GM08714 (cell line): ENCODE data around the gene P4HB.

Experiments used
- H3K4me3 ChIP-seq: fragments of 200-500 bp; sonication (Bioruptor generic); 2 replicates; pipeline ENCODE4 v1.5.1; 2014; ENCODE audit warnings: mild to moderate bottlenecking, low read length, inconsistent platforms
- ZNF274 ChIP-seq: IDR thresholded peaks from 2 replicates; pipeline ENCODE4 v1.6.1; 2012; ENCODE audit warnings: mild to moderate bottlenecking, low read depth, low read length

Gene P4HB

DNA sequence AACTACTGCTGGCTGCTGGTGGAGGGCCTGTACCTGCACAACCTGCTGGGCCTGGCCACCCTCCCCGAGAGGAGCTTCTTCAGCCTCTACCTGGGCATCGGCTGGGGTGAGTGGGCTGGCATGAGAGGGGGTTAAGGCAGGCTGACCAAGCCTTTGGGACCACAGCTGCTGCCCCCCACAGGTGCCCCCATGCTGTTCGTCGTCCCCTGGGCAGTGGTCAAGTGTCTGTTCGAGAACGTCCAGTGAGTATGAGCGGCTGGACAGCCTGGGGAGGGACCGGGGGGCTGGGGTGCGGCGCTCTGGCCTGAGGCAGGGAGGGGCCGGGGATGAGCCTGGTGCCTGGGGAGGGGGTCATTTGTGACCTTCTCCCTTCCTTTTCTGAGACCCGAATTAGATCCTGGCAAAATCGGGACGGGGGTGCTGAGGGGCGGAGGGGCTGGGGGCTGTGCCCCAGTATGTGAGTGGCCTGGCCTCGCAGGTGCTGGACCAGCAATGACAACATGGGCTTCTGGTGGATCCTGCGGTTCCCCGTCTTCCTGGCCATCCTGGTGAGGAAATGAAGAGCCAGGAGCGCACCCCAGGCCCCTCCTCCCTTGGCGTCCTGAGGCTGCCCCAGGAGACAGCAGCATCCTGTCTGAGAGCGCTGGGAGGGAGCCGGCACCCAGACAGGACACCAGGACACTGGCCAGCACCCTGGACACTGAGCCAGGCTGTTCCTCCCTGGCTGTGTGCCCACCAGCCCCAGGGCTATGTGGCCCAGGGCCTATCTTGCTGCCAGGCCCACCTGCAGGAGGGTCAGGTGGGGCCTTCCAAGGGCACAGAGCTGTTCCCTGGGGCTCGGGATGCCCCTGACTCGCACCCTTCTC, 48.4 kb downstream of the P4HB start:
- H3K4me3 ChIP-seq: no peak overlapping the region
- TF ChIP-seq ZNF274: no peak

DNA sequence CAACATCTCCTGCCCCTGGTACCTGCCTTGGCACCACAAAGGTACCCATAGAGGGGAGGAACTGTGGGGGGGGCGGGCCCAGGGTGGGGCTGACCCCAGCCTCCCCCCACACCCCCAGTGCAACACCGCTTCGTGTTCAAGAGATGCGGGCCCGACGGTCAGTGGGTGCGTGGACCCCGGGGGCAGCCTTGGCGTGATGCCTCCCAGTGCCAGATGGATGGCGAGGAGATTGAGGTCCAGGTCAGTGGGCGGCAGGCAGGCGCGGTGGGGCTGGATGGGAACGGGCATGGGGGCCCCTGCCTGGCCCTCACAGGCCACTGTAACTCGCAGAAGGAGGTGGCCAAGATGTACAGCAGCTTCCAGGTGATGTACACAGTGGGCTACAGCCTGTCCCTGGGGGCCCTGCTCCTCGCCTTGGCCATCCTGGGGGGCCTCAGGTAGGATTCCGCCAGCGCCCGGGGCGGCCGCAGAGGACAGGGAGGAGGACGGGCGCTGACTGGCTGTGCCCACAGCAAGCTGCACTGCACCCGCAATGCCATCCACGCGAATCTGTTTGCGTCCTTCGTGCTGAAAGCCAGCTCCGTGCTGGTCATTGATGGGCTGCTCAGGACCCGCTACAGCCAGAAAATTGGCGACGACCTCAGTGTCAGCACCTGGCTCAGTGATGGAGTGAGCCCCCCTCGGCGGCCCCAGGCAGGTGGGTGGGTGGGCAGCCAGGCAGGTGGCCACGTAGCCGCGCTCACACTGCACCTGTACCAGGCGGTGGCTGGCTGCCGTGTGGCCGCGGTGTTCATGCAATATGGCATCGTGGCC, 49.2 kb downstream of the P4HB start:
- no peak overlapping the region for H3K4me3 ChIP-seq
- TF ChIP-seq ZNF274: no peak

DNA sequence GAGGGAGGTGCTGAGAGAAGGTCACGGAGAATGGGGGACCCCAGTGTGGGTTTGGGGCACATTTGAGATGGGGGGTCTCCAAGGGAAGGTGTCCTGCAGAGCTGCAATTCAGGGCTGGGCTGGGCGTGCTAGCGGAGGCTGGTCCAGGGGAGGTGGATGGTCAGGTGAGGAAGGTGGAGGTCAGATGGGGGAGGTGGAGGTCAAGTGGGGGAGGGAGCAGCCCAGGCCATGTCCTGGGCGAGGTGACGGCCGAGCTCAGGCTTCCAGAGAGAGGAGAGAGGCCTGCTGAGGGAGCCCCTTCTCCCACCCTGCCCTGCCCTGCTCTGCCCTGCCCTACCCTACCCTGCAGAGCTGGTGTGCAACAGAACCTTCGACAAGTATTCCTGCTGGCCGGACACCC, 49.9 kb downstream of the P4HB start:
- TF ChIP-seq ZNF274: no peak
- no peak overlapping the region for H3K4me3 ChIP-seq

DNA sequence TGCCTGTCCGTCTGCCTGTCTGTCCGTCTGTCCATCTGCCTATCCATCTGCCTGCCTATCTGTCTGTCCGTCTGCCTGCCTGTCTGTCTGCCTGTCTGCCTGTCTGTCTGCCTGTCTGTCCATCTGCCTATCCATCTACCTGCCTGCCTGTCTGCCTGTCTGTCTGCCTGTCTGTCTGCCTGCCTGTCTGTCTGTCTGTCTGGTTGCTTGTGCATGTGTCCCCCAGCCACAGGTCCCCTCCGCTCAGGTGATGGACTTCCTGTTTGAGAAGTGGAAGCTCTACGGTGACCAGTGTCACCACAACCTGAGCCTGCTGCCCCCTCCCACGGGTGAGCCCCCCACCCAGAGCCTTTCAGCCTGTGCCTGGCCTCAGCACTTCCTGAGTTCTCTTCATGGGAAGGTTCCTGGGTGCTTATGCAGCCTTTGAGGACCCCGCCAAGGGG, 50.8 kb downstream of the P4HB start:
- no peak for TF ChIP-seq ZNF274

DNA sequence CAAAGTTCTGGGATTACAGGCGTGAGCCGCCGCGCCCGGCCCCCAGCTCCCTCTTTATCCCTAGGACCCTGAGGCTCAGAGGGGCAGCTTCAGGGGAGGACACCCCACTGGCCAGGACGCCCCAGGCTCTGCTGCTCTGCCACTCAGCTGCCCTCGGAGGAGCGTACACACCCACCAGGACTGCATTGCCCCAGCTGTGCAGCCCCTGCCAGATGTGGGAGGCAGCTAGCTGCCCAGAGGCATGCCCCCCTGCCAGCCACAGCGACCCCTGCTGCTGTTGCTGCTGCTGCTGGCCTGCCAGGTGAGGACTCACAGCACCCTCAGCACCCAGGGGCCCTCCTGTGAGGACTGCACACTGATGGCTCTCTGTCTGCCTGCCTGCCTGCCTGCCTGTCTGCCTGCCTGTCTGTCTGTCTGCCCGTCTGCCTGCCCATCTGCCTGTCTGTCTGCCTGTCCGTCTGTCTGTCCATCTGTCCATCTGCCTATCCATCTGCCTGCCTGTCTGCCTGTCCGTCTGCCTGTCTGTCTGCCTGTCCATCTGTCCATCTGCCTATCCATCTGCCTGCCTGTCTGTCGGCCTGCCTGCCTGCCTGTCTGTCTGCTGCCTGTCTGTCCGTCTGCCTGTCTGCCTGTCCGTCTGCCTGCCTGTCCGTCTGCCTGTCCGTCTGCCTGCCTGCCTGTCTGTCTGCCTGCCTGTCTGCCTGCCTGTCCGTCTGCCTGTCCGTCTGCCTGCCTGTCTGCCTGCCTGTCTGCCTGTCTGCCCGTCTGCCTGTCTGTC, 51.4 kb downstream of the P4HB start:
- no peak for TF ChIP-seq ZNF274
- no peak overlapping the region for H3K4me3 ChIP-seq

More for the DNA sequence above, 50.8 kb downstream of the P4HB start:
- no peak overlapping the region for H3K4me3 ChIP-seq

DNA sequence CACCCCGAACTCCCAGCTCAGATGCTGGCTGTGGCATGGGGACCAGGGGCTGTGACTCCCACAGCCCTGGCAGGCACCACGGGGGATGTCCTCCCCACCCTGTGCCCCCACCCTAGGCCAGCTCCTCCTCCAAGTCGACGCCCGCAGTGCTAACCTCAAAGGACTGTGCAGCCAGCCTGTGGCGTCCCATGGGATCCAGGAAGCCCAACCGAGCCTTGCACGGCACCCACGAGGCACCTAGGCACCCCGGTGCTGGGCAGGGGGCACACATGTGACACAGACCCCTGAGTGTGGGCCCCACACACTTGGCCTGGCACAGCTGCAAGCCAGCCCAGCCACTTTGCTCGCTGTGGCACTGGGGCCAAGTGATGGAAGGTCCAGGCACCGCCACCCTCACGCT, 52.5 kb downstream of the P4HB start:
- TF ChIP-seq ZNF274: no peak
- no peak overlapping the region for H3K4me3 ChIP-seq

DNA sequence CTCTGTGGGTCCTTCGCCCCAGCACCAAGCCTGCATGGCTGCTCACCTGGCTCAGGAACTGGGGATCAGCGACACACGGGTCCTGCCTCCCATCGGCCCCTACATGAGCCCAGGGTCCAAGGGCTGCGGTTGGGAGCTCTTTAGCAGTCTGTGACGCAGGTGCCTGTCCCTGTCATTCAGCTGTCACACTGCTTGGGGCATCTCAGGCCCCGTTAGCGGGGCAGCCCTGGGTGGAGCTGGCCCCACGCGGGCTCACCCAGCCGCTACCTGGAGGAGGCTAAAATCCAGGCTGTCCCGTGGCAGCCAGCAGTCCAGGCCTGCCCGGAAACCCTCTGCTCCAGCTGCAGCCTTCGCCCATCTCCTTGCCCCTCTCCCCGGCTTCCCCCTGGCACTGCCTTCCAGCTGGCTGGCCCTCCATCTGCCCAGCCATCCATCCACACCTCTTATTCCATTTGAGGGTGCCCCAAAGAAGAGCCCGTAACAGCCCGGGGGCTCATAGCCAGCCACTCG, 53.1 kb downstream of the P4HB start:
- no peak overlapping the region for H3K4me3 ChIP-seq
- TF ChIP-seq ZNF274: no peak

DNA sequence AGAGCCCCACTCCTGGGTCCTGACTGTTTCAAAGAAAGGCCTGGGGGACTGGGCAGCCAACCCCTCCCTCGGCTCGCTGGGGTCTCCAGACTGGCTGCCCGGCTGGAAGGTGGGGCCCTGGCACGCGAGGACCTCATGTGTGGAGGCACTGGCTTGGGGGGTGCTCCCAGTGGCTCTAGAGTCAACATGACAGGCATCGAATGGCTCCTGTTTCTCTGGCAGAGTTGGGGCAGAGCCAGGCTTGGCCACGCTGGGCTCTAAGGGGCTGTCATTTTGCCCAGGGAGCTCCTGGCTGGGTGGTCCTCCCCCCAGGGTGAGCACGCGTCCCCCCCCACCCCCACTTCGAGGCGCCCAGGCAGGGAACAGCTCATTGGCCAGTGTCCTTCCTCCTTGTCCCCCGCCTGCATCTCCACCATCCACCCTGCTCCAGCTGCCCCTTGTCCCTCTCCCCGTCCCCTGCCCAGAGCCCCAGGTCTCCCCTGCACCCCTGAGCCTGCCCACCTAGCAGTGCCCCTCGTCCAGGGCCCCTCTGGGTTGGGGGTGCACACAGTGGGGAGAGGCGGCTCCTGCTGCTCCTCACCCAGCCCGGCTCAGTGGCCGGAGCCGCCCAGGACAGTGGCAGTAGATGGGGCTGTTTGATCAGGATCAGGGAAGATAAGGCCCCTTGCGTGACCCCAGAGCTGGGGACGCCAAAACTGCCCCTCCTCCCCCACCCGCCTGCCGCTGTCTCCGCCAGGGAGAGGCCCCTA, 53.7 kb downstream of the P4HB start:
- H3K4me3 ChIP-seq: no peak overlapping the region
- no peak for TF ChIP-seq ZNF274

DNA sequence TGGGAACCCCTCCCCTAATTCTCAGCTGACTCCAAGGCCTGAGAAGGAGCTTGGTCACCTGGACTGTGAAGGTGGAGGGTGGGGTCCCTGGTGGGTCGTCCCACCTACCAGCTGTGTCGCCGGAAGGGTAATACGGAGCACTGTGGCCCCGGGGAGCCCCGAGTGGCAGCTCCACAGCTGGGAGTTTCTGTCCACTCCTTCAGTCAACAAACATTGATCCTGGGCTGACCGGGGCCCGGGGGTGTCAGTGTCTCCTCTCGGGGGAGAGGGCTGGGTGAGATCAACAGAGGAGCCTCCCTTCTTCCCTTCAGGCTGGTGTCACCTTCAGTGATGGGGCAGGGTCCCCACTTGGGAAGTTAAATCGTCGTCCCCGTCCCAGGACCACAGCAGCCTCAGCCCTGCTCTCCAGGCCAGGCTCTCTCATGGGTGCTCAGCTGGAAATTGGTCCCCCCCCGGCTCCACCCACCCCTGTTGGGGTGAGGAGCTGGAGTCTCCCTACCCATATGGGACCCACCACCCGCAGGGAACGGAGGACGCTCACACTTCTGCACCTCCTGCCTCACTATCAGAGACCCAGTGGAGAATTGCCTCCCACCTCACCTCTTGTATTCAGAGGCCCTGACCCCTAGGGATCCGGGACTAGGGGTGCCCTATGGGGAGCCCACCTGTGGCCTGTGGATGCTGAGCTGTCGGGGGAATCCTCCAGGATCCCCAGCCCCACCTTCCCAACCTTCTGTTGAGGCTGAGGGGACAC, 54.5 kb downstream of the P4HB start:
- no peak overlapping the region for H3K4me3 ChIP-seq
- no peak for TF ChIP-seq ZNF274

DNA sequence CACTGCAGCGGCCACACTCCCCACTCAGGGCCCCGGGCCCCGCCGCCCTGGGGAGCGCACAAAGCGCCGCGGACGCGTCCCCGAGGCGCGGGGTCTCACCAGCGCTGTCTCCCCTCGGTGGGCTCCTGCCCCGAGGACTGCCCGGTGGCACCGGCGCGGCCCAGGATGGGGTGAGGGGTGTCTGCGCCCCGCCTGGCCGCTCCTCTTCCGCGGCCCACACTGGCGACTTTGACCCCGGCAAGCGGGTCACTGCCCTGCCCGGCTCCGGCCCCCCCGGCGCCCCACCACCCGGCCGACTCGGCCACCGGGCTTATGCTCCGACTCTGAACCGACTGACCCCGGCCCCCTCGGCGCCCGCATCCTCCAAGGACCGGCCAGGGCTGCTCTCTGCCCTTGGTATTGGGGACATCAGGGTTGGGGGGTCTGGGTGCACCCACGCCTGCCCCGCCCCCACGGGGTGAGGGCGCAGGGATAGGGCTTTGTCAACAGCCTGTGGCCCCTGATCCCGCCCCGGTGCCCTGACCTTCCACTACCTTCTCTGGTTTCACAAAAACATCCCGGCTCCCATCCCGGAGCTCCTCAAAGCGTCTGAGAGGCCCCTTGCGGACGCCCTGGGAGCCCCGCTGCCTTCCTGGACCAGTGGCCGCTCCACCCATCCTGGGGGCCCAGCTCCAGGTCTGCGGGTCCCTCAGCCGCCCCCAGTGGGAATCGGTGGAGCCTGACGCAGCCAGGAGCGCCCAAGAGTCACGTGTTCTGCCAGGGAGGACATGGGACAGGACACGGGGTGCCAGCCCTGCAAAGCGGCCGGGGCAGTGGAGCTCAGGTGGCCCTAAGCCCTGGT, 55.6 kb downstream of the P4HB start:
- no peak overlapping the region for H3K4me3 ChIP-seq
- TF ChIP-seq ZNF274: no peak

DNA sequence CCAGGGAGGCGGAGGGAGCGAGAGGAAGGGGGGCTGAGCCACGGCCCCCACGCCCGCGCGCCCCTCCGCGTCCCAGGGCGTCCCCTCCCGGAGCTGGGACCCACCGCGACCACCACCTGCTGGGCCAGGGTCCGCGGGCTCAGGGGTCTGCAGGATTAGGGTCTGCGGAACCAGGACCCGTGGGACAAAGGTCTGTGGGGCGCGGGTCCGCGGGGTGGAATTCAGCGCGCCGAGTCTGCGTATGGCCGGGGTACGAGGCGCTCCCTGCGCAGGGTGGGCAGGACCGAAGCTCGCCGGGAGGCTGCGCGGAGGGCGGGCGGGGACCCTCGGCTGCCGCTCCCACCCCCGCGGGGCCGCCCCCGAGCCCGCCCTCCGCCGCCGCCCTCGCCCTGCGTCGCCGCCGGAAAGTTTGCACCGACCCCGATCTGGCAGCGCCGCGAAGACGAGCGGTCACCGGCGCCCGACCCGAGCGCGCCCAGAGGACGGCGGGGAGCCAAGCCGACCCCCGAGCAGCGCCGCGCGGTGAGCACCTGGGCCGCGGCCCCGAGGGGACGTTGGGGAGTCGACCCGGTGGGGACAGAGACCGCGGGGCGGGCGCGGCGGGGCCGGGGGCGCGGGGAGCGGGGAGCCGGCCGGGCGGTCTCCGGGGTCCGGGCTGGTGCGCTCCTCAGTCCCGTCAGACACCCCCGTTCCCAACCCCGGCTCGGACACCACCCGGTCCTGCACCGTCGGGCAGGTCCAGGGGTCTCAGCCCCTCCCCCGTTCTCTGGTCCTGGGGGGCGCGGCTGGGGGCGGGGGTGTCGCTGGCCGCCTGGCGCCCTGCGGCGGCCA, 56.4 kb downstream of the P4HB start, which contains the start of gene GCGR:
Gene GCGR (plus strand): TSS at position 423 of the 831 bp plus-strand sequence. CDS start 4,869 bp downstream, outside the sequence.
- H3K4me3 ChIP-seq: no peak within 1 kb of the TSS
- no peak for TF ChIP-seq ZNF274
